SJSA1 (cell line): ENCODE results near the gene TMED4. TPM values are rescaled to one million over a fixed set of nuclear protein-coding genes. Genes with fewer than 3 reads are reported as not detected.

Experiments
- DNase-seq, 2 experiments: peaks; one replicate each; pipeline ENCODE4 v3.0.0-alpha.2; 2015 to 2020; ENCODE audit warnings: low spot score in 2 of 2, low read depth in 1 of 2
- H3K27ac ChIP-seq: fragments of 250-450 bp; sonication (Bioruptor Pico); 2 replicates; pipeline ENCODE4 v1.5.1; 2020; ENCODE audit warnings: mild to moderate bottlenecking, moderate library complexity
- H3K27me3 ChIP-seq: fragments of 250-450 bp; sonication (Bioruptor Pico); replicated peaks from 2 replicates; pipeline ENCODE4 v1.5.1; 2020; ENCODE audit warnings: mild to moderate bottlenecking, moderate library complexity
- H3K36me3 ChIP-seq: fragments of 250-450 bp; sonication (Bioruptor Pico); 2 replicates; pipeline ENCODE4 v1.5.1; 2020; ENCODE audit warnings: mild to moderate bottlenecking
- H3K4me1 ChIP-seq: fragments of 250-450 bp; sonication (Bioruptor Pico); replicated peaks from 2 replicates; pipeline ENCODE4 v1.6.1; 2021; ENCODE audit warnings: mild to moderate bottlenecking
- H3K4me3 ChIP-seq: fragments of 250-450 bp; sonication (Bioruptor Pico); 2 replicates; pipeline ENCODE4 v1.5.1; 2020; ENCODE audit warnings: mild to moderate bottlenecking
- H3K9me3 ChIP-seq: fragments of 250-450 bp; sonication (Bioruptor Pico); replicated peaks from 2 replicates; pipeline ENCODE4 v1.5.1; 2020; ENCODE audit warnings: mild to moderate bottlenecking
- total RNA-seq: library from RNA; depleted of rRNA; stranded (reverse); fragments of >200 nt; shearing (Covaris generic); gene quantifications from 2 replicates; pipeline ENCODE4 v1.2.3, GENCODE V29; 2014; rRNA removed

Gene TMED4
- 108 and 164 TPM in 2 replicates for total RNA-seq

GRCh38 chr7:44581879-44582603, at the start of gene TMED4:
TMED4 (minus strand) TSS chr7:44582231; CDS start chr7:44582206, 25 bp downstream.
- peak within 1 kb of the TSS; percentile 64 for H3K4me3 ChIP-seq
- DNase-seq: peak; percentile 97 to 100
- H3K27me3 ChIP-seq: no peaks in the 10 kb centered on the region
- peaks cover 35% of the 10 kb centered on the region for H3K36me3 ChIP-seq
- H3K4me1 ChIP-seq: peaks cover 19% of the 10 kb centered on the region
- peak within 1 kb of the TSS; percentile 46 for H3K27ac ChIP-seq
- no peaks in the 10 kb centered on the region for H3K9me3 ChIP-seq

GRCh38 chr7:44631458-44632115, 49.6 kb upstream of the TMED4 start:
- H3K9me3 ChIP-seq: no peaks in the 10 kb centered on the region
- peaks cover 9% of the 10 kb centered on the region for H3K36me3 ChIP-seq
- no peaks in the 10 kb centered on the region for H3K27me3 ChIP-seq
- peaks cover 60% of the 10 kb centered on the region for H3K4me1 ChIP-seq
- peak in 1 of 2 experiments; percentile 67 for DNase-seq
- no peak overlapping the region for H3K4me3 ChIP-seq
- peak overlapping the region; percentile 9; the same call in 1 of the 2 replicates for H3K27ac ChIP-seq

GRCh38 chr7:44630792-44631457, 48.9 kb upstream of the TMED4 start:
- peaks cover 56% of the 10 kb centered on the region for H3K4me1 ChIP-seq
- H3K36me3 ChIP-seq: peaks cover 15% of the 10 kb centered on the region
- no peak overlapping the region for H3K4me3 ChIP-seq
- no peaks in the 10 kb centered on the region for H3K9me3 ChIP-seq
- H3K27me3 ChIP-seq: no peaks in the 10 kb centered on the region
- DNase-seq: no peak
- peak overlapping the region; percentile 9; the same call in 1 of the 2 replicates for H3K27ac ChIP-seq

- Histone ChIP-seq H3K4me3 (no peak overlapping the region), H3K36me3 (peaks cover 25% of the 10 kb centered on the region), H3K9me3 (no peaks in the 10 kb centered on the region), H3K27me3 (no peaks in the 10 kb centered on the region), H3K4me1 (peaks cover 46% of the 10 kb centered on the region), H3K27ac (no peak overlapping the region)
- no peak for DNase-seq
These were observed 47.9 kb upstream of the TMED4 start for GRCh38 chr7:44629829-44630522.

- Histone ChIP-seq H3K4me1 (peaks cover 20% of the 10 kb centered on the region), H3K27ac (no peak overlapping the region), H3K36me3 (peaks cover 32% of the 10 kb centered on the region), H3K9me3 (no peaks in the 10 kb centered on the region), H3K4me3 (no peak overlapping the region), H3K27me3 (no peaks in the 10 kb centered on the region)
- no peak for DNase-seq
These were observed 44.6 kb upstream of the TMED4 start for GRCh38 chr7:44626620-44627019.

- Histone ChIP-seq H3K4me1 (peaks cover 20% of the 10 kb centered on the region), H3K27me3 (no peaks in the 10 kb centered on the region), H3K4me3 (no peak overlapping the region), H3K9me3 (no peaks in the 10 kb centered on the region), H3K27ac (no peak overlapping the region), H3K36me3 (peaks cover 32% of the 10 kb centered on the region)
- DNase-seq: no peak
These were observed 43.8 kb upstream of the TMED4 start for GRCh38 chr7:44625526-44626471.

- Histone ChIP-seq H3K27me3 (no peaks in the 10 kb centered on the region), H3K36me3 (peaks cover 39% of the 10 kb centered on the region), H3K4me3 (no peak overlapping the region), H3K4me1 (peaks cover 16% of the 10 kb centered on the region), H3K27ac (no peak overlapping the region), H3K9me3 (no peaks in the 10 kb centered on the region)
- no peak for DNase-seq
These were observed 42.3 kb upstream of the TMED4 start for GRCh38 chr7:44624318-44624717.

- no peak overlapping the region for H3K4me3 ChIP-seq
- H3K4me1 ChIP-seq: peaks cover 19% of the 10 kb centered on the region
- peaks cover 41% of the 10 kb centered on the region for H3K36me3 ChIP-seq
- DNase-seq: no peak
- no peak overlapping the region for H3K27ac ChIP-seq
- no peaks in the 10 kb centered on the region for H3K27me3 ChIP-seq
- H3K9me3 ChIP-seq: no peaks in the 10 kb centered on the region
These were observed 40.5 kb upstream of the TMED4 start for GRCh38 chr7:44622342-44623151.

GRCh38 chr7:44621750-44622103, 39.7 kb upstream of the TMED4 start:
- Histone ChIP-seq H3K4me1 (peaks cover 26% of the 10 kb centered on the region), H3K9me3 (no peaks in the 10 kb centered on the region), H3K27me3 (no peaks in the 10 kb centered on the region), H3K27ac (no peak overlapping the region), H3K36me3 (peaks cover 34% of the 10 kb centered on the region), H3K4me3 (no peak overlapping the region)
- DNase-seq: no peak

- Histone ChIP-seq H3K9me3 (no peaks in the 10 kb centered on the region), H3K4me3 (no peak overlapping the region), H3K27ac (no peak overlapping the region), H3K27me3 (no peaks in the 10 kb centered on the region), H3K36me3 (peaks cover 29% of the 10 kb centered on the region), H3K4me1 (peaks cover 26% of the 10 kb centered on the region)
- no peak for DNase-seq
These were observed 39.2 kb upstream of the TMED4 start for GRCh38 chr7:44621034-44621749.

GRCh38 chr7:44618753-44619152, 36.7 kb upstream of the TMED4 start:
- Histone ChIP-seq H3K27me3 (no peaks in the 10 kb centered on the region), H3K4me1 (peaks cover 26% of the 10 kb centered on the region), H3K36me3 (peaks cover 9% of the 10 kb centered on the region), H3K4me3 (no peak overlapping the region), H3K9me3 (no peaks in the 10 kb centered on the region), H3K27ac (no peak overlapping the region)
- no peak for DNase-seq

- Histone ChIP-seq H3K9me3 (no peaks in the 10 kb centered on the region), H3K27me3 (no peaks in the 10 kb centered on the region), H3K4me1 (peaks cover 26% of the 10 kb centered on the region), H3K27ac (no peak overlapping the region), H3K36me3 (peaks cover 9% of the 10 kb centered on the region), H3K4me3 (no peak overlapping the region)
- DNase-seq: no peak
These were observed 36.0 kb upstream of the TMED4 start for GRCh38 chr7:44618045-44618444.
